ENCODE data around the gene RPRD1A. TPM values are rescaled to one million over a fixed set of nuclear protein-coding genes. Genes with fewer than 3 reads are reported as not detected.

The RPRD1A gene
- total RNA-seq, 1 experiment from 2014 or later = 80.7 TPM

DNA sequence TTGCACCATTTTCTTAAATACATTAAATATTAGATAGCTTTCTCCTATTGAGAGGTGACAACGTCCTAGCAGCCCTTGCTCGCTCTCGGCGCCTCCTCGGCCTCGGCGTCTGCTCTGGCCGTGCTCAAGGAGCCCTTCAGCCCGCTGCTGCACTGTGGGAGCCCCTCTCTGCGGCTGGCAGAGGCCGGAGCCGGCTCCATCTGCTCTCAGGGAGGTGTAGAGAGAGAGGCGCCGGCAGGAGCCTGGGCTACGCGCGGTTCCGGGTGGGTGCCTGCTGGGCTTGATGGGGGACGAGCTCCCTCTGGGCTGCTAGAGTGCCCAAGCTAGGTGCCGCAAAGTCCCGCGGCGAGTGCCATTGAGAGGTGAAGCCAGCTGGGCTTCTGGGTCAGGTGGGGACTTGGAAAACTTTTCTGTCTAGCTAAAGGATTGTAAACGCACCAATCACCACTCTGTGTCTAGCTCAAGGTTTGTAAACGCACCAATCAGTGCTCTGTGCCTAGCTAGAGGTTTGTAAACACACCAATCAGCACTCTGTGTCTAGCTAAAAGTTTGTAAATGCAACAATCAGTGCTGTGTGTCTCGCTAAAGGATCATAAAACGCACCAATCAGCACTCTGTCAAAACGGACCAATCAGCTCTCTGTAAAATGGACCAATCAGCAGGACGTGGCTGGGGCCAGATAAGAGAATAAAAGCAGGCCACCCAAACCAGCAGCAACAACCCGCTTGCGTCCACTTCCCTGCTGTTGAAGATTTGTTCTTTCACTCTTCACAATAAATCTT is 3.1 kb downstream of the RPRD1A start:
- no TSS peak for BruUV-seq (replicated peaks)
- Histone ChIP-seq H3K4me3 (replicated peaks in 1 of 2; ENCODE audit: low read depth in 1 of 2, low read length in 2 of 2) (no peak overlapping the region), H2AFZ (ENCODE audit: low read depth, low read length, poor library complexity, severe bottlenecking) (no peak overlapping the region), H3K9ac (ENCODE audit: low read length) (no peak overlapping the region), H3K27me3 (ENCODE audit: insufficient read depth, low read length) (no peaks in the 10 kb centered on the region), H3K4me1 (ENCODE audit: control insufficient read depth in 1 of 2, insufficient read depth in 2 of 2, low read length in 2 of 2) (peaks cover 0 to 9% of the 10 kb centered on the region in 2 experiments; a peak in 2 of 4 replicates), H3K4me2 (ENCODE audit: low read length) (no peak overlapping the region), H3K36me3 (ENCODE audit: control insufficient read depth in 1 of 2, insufficient read depth in 2 of 2, low read length in 2 of 2) (no peaks in the 10 kb centered on the region), H4K20me1 (ENCODE audit: insufficient read depth) (no peaks in the 10 kb centered on the region), H3K79me2 (ENCODE audit: insufficient read depth, low read length) (peaks cover 80% of the 10 kb centered on the region), H3K9me2 (ENCODE audit: insufficient read depth) (no peaks in the 10 kb centered on the region), H3K27ac (ENCODE audit: low read depth, low read length) (no peak overlapping the region), H3K9me3 (ENCODE audit: control insufficient read depth in 1 of 2, insufficient read depth in 1 of 2, low read depth in 1 of 2, low read length in 2 of 2) (no peaks in the 10 kb centered on the region)
- ATAC-seq = no peak
- DNase-seq (ENCODE audit: low read depth, low spot score) = no peak
- RAD21 ChIA-PET (ENCODE audit: low non-redundant PET in 1 of 2, low total read pairs in 2 of 2, uncharacterized antibody in 2 of 2, unreplicated experiment in 2 of 2) = no interaction called here
- intact Hi-C loops (cut with micrococcal nuclease) = no loop called here
- POLR2A ChIA-PET = no interaction called here
- TF ChIP-seq JUND (IDR thresholded peaks at IDR 0.05) = no peak
- TF ChIP-seq, protein P1, sequence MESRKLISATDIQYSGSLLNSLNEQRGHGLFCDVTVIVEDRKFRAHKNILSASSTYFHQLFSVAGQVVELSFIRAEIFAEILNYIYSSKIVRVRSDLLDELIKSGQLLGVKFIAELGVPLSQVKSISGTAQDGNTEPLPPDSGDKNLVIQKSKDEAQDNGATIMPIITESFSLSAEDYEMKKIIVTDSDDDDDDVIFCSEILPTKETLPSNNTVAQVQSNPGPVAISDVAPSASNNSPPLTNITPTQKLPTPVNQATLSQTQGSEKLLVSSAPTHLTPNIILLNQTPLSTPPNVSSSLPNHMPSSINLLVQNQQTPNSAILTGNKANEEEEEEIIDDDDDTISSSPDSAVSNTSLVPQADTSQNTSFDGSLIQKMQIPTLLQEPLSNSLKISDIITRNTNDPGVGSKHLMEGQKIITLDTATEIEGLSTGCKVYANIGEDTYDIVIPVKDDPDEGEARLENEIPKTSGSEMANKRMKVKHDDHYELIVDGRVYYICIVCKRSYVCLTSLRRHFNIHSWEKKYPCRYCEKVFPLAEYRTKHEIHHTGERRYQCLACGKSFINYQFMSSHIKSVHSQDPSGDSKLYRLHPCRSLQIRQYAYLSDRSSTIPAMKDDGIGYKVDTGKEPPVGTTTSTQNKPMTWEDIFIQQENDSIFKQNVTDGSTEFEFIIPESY (IDR thresholded peaks at IDR 0.05; ENCODE audit: extremely low read depth, insufficient replicate concordance, low read length) = no peak
- TF ChIP-seq SP1 (IDR thresholded peaks at IDR 0.05; ENCODE audit: low read depth) = no peak
- TF ChIP-seq SRF (IDR thresholded peaks at IDR 0.05; ENCODE audit: low read depth) = no peak
- no peak for TF ChIP-seq ELF1 (IDR thresholded peaks at IDR 0.05; ENCODE audit: borderline replicate concordance, low read depth)
- no peak for TF ChIP-seq EZH2phosphoT487 (IDR thresholded peaks at IDR 0.05; ENCODE audit: borderline replicate concordance)
- TF ChIP-seq TCF7L2 (IDR thresholded peaks at IDR 0.05; ENCODE audit: borderline replicate concordance, extremely low read depth, insufficient read depth, insufficient read length) = no peak
- TF ChIP-seq, protein P2, sequence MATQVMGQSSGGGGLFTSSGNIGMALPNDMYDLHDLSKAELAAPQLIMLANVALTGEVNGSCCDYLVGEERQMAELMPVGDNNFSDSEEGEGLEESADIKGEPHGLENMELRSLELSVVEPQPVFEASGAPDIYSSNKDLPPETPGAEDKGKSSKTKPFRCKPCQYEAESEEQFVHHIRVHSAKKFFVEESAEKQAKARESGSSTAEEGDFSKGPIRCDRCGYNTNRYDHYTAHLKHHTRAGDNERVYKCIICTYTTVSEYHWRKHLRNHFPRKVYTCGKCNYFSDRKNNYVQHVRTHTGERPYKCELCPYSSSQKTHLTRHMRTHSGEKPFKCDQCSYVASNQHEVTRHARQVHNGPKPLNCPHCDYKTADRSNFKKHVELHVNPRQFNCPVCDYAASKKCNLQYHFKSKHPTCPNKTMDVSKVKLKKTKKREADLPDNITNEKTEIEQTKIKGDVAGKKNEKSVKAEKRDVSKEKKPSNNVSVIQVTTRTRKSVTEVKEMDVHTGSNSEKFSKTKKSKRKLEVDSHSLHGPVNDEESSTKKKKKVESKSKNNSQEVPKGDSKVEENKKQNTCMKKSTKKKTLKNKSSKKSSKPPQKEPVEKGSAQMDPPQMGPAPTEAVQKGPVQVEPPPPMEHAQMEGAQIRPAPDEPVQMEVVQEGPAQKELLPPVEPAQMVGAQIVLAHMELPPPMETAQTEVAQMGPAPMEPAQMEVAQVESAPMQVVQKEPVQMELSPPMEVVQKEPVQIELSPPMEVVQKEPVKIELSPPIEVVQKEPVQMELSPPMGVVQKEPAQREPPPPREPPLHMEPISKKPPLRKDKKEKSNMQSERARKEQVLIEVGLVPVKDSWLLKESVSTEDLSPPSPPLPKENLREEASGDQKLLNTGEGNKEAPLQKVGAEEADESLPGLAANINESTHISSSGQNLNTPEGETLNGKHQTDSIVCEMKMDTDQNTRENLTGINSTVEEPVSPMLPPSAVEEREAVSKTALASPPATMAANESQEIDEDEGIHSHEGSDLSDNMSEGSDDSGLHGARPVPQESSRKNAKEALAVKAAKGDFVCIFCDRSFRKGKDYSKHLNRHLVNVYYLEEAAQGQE (IDR thresholded peaks at IDR 0.05; ENCODE audit: low read depth) = no peak
- TF ChIP-seq RAD21 (IDR thresholded peaks at IDR 0.05; ENCODE audit: low read depth) = no peak
- no peak for TF ChIP-seq ZFX (IDR thresholded peaks at IDR 0.05)
- TF ChIP-seq, protein P3, sequence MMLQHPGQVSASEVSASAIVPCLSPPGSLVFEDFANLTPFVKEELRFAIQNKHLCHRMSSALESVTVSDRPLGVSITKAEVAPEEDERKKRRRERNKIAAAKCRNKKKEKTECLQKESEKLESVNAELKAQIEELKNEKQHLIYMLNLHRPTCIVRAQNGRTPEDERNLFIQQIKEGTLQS (IDR thresholded peaks at IDR 0.05) = no peak
- TF ChIP-seq CBX3 (IDR thresholded peaks at IDR 0.05; ENCODE audit: low read depth) = no peak
- TF ChIP-seq SIN3A (IDR thresholded peaks at IDR 0.05; ENCODE audit: low read depth) = no peak
- TF ChIP-seq POLR2AphosphoS5 (IDR thresholded peaks at IDR 0.05; ENCODE audit: low read depth, low read length) = no peak
- no peak for TF ChIP-seq POLR2A (IDR thresholded peaks at IDR 0.05; ENCODE audit: borderline replicate concordance, extremely low read depth, insufficient read depth, insufficient read length)
- CTCF ChIA-PET = no interaction called here

All from HCT116 (cell line).